CD4-positive, alpha-beta T cell treated with Interleukin-4 for 4 hours (primary cell): Measurements from ENCODE around the gene SDHB.

Source experiments
- DNase-seq: peaks from one replicate; pipeline ENCODE4 v3.0.0-alpha.2; 2020

The SDHB gene

GRCh38 chr1:17043676-17044075 is 10.2 kb downstream of the SDHB start:
- no peak for DNase-seq

DNA sequence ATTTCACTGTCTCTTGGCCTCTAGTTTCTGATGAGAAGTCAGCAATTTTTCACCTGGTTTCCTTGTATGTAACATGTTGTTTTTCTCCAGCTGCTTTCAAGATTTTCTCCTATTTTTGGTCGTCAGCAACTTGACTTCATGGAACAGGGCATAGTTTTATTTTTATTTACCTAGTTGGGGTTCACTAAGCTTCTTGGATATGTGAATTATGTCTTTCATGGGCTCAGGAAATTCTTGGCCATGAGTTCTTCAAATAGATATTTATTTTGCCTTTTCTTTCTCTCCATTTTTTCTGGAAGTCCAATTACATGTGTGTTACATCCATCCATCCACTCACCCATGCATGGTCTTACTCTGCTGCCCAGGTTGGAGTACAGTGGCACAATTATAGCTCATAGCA is 13.7 kb downstream of the SDHB start:
- DNase-seq = no peak

GRCh38 chr1:17039522-17039921 is 14.3 kb downstream of the SDHB start:
- no peak for DNase-seq

DNA sequence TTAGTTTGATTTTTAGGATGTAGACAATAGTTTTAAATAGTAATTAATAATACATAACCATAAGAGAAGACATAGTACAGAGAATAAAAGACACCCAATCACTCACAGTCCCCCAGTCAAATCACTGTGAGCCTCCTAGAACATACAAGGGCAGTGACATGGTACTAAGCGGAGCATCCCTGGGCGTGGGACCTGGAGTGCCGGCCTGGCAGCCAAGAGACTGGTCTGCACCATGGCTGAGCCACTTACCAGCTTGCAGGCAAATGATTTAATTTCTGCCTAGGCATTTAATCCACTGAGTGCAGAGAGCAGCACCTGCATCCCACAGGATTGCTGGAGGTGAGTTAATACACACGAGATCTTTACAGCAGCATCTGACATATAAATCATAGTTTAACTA is 20.4 kb downstream of the SDHB start:
- no peak for DNase-seq

GRCh38 chr1:17032741-17033140 is 21.1 kb downstream of the SDHB start:
- no peak for DNase-seq

DNA sequence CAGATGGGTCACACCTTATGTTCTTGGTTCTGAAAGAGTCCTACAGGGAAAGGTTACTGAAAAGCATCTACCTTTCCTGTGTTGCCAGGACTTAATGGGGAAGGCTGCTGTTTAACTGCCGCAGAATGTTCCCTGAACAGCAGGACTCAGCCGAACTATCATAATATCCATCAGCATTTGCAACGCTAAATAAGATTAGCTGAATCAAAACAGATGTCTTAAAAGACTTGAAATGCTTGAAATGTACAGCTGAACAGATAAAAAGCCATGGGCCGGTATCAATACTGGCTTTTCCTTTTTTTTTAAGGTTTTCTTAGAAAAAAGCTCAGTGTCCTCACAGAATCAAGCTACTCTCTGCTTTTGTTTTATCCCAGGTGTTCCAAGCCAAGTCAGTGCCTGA is 22.4 kb downstream of the SDHB start:
- DNase-seq = no peak

DNA sequence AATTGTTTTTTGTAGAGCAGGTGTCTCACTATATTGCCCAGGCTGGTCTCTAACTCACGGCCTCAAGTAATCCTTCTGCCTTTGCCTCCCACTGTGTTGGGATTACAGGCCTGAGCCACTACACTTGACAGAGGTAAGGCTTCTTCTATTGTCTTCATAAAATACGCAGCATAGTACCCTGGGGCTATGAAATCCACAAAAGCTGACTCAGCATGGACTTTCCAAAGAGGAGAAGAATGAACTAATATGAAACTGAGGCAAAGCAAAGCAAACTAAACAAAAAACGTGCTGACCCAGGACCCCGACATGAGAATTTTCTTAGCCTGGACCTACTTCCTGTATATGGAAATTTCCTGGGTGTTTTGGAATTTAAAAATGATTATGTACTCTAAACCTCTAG is 23.6 kb downstream of the SDHB start:
- DNase-seq = no peak

DNA sequence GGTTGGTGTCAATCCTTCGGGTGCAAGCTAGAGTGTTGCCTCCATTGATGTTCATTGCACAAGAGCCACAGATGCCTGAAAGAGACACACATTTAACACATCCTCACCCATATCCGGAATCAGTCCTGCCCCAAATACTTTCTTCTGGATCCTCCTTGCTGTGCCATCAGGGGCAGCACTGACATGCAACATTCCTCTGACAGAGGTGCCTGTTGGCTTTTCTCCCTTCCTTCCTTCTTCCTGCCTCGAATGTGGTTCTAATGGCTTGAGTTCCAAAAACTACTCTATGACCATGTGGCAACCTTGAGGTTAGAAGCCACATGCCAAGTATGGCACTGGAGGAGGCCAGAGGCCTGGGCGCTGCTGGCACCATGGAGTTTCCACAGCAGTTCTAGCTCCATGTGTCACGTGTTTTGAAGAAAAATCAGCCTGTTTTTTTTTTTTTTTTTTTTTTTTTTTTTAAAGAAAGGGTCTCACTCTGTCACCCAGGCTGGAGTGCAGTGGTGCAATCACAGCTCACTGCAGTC is 25.1 kb downstream of the SDHB start:
- no peak for DNase-seq

DNA sequence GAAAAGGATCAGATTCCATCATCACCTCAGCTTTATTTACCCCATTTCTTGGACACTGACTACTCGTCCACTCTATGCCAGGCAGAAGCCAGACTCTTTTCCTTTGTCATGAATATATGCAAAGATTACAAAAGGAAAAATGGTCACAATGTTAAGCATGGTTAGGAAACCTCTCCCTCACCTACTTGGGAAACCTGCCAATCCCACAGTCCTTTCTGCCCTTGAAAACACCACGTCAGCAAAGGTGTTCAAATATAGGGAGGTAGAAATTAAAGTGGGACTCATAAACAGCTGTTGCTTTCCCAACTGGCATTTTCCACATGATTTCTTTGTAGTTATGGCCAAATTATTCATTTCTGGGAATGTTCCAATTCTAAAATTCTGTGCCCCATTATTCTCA is 25.9 kb downstream of the SDHB start:
- DNase-seq = no peak

DNA sequence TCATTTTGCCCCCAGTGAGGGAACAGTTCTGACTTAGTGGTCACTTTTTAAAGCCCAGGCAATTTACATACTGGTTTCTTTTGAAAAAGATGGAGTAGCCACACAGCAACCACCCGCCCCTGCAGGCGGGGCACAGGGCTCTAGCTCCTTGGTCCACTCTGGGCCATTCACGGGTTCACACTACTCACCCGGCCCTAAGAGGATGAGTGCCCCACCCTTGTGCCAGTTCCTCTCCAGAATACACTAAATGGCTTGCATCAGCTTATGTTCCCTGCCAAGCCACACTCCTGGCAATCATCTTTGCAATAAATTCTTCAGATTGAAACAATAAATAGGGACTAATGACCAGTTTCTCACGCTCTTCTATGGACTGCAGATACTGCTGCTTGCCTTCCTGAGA is 26.4 kb downstream of the SDHB start:
- no peak for DNase-seq

DNA sequence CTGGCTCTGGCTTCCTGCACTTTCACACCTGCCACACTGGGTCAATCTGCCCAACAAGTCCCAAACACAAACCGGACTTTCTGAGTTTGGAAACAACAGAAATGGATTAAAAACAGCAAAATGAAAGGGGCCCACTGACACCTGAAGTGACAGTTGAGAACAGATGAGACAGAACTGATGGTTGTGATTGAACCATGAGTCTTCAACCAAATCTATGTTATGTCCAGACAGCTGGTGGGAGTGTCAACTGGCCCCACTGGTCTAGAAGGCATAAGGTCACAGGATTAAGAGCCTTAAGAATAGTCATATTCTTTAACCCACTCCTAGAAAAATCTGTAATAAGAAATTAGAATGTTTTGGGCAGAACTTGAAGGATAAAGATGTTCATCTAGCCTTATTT is 29.1 kb downstream of the SDHB start:
- DNase-seq = no peak

- DNase-seq = no peak
Observed at GRCh38 chr1:17023573-17023972, 30.3 kb downstream of the SDHB start.

DNA sequence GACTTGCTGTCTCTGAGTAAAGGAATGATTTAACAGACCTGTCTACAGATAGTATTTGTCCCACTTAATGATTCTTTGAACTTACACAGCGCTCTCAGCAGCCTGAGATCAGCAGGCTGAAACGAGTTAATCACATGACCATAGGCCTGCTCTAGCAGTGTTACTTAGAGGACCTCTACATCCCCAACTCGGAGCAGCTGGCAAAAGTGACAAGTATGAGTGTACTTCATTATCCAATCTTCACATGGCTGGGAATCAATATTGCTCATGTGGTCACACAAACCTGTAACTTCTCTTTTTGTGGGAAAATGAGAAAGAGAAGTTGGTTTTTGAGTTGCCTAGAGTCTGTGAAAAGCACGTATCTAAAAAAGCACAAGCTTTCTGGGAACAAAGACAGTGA is 30.7 kb downstream of the SDHB start:
- DNase-seq = no peak

DNA sequence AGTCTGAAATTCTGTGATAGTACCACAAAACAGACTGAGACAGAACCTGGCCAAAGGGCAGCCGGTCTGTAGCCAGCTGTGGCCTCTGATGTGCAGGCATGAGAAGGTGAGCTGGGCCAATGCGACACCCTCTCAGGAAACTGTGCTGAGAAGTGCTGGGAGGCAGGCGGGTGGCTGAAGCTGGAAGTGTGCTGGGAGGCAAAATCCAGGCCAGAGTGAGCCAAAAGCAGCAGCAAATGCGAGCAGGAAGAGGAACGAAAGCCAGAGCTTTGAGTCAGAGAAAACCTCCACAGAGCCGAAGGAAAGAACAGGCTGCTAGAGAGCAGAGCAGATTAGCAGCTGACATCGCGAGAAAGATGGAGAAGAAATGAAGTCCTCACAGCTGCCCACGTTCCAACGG is 31.9 kb downstream of the SDHB start:
- DNase-seq = no peak

- DNase-seq = no peak
Observed at GRCh38 chr1:17020502-17020901, 33.3 kb downstream of the SDHB start.

GRCh38 chr1:17018849-17019248 is 35.0 kb downstream of the SDHB start:
- DNase-seq = no peak

GRCh38 chr1:17017435-17017834 is 36.4 kb downstream of the SDHB start:
- no peak for DNase-seq

DNA sequence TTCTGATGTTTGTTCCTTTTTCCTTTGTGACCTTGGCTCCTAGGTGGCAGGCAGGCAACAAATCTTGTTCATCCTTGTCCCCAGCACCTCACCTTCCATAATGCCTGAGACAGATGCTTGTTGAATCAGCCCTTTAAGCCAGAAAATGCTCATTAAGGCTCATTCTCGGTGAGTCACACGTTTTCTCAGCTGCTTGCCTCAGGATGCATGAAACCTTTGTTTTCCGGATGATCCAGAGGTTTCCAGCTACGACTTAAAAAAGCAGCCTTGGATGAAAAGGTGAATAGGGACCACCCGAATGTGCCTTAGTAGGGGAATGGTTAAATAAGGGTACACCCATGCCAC is 37.5 kb downstream of the SDHB start:
- no peak for DNase-seq

DNA sequence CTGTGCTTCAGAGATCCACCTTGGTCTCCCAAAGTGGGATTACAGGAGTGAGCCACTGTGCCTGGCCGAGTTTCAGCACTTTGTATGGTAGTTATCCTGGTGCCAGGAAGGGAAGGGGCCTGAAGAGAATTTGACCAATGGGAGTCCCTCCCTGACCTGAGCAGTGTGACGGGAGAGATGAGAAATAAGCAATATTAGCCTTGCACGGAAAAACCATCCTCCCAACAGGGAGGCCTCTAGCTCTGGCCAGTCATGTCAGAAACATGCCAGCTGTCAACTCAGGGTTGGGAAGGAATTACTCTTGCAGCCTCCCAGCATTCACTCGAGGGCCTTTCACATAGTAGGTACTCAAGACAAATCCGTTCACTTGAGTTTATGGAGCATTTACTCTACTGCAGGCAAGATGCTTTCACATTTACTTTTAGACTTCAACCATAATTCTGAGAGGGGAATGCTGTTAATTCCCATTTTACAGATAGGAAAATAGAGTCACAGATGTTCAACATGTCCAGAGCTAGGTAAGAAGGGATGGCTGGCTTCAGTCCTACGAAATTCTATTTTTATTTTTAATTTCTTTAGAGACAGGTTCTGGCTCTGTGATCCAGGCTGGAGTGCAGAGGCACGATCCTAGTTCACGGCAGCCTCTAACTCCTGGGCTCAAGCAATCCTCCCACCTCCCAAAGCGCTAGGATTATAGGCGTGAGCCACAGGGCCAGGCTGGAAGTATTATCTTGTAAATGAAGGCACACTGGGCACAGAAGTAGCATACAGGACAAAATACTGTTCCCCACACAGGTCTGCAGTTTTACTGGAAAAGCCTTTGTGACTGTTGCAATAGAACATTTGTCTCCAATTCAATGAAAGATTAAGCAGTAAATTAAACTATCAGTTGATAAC is 38.9 kb downstream of the SDHB start:
- DNase-seq = no peak

DNA sequence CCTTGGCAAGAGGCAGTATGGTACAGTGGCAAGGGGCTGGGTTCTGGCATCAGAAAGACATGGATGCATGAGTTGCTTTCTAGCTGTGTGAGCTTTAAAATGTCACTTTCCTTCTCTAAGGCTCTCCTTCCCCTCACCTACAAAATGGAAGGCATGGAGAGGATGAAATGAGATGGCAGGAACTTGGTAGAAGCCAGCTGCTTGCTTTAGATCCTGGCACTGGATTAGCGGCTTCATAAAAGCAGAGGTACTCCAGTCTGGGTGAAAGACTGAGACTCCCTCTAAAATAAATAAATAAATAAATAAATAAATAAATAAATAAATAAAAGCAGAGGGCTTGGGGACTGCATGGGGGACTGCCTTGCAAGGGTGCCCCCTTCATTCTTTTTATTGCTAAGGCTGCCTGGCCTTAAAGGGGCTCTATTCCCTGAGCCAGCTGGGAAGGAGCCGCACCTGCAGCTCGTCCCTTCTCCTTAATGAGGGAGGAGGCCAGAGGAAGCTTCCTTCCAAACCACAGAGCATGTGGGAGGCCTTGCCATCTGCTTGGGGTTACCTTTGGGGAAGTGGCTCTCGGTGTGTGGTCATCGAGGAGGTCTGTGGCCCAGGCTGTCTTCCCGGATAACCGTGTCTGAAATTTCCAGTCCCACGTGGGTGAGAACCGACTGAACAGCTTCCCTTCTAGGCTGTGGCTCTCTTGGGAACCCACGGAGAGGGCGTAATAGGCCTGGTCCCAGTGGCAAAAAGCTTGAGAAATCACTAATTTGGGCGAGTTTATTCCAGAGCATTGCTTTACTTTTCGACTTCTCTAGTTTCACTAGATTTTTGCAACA is 40.1 kb downstream of the SDHB start:
- DNase-seq = no peak

DNA sequence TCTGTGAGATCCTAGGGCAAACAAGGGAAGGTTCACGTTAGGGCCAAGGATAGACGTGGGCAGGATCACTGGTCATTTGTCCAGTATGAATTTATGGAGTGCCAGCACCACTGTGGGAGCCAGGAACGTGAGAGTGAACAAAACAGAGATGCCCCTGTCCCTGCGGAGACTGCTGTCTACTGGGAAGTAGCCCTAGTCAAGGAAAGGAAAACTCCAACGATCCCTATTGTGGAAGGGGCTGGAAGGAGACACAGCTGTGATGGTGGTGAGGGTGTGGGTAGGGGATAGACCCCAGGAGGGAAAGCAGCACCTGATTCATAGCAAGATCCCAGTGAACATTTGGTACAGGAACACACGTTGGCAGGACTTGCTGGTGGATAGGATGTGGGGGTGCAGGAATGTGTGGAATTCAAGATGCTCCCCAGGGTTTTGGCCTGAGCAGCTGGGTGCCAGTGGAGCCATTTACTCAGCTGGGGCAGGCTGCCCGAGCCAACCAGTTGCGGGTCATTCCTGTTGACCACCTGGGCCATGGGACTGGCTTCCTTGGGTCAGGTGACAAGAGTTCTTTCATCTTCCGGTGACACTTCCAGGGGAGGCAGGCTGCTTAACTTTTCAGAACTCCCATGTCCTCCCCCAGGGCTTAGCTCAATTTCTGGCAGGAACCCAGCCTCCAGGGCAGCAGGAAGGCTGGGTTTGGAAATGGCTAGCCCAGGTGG is 40.9 kb downstream of the SDHB start:
- no peak for DNase-seq

DNA sequence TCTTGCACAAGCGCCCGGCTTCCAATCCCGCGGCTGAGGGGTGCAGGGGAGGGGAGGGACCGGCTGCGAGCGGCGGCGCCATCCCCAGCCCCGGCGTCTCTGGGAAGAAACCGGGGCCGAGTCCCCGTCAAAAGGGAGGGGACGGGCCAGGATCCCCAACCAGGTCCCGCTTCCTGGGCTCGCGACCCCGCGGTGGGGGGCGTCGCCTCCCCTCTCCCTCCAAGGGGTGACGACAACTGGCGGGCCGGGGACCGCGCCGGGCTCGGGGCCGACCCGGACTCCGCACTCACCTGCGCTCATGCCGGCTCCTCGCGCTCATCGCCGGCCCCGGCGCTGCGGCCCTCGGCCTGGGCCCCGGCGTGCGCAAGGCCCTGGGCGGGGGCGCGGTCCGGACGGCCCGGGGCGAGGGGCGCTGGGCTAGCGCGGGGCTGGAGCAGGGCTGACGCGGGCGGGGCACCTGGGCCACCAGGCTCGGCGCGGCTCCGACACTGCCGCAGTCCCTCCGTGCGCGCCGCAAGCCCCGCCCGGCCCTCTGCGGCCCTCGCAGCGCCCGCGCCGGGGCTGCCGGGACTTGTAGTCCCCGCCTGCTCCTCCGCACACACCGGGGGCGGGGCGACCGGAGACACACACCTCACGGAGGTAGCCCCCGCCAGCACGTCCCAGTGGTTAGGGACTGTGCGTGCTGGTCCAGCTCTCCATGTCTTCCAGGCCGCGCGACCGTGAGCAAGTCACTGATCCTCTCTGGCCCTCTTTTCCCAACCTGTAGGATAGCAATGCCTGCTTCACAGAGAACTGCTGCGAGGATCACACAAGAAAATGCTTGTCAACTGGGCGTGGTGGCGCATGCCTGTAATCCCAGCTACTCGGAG is 42.2 kb downstream of the SDHB start, which contains the start of gene ATP13A2:
Gene ATP13A2 (minus strand): TSS at position 490 of the 869 bp plus-strand sequence. CDS start 190 bp downstream, at position 300.
- DNase-seq = peak; percentile 76
